HEK293 (cell line): Measurements from ENCODE around the gene RPS6KB2.

Experiments
- BCL11A ChIP-seq: fragments of 450-650 bp; formaldehyde crosslinking; IDR thresholded peaks from 2 replicates; pipeline ENCODE4 v1.5.1; 2016; ENCODE audit warnings: low read depth, missing biosample characterization, missing genetic modification characterization
- GFI1B ChIP-seq: fragments of 450-650 bp; formaldehyde crosslinking; IDR thresholded peaks from 2 replicates; pipeline ENCODE4 v1.5.1; 2016; ENCODE audit warnings: missing biosample characterization, missing genetic modification characterization
- KLF1 ChIP-seq: fragments of 450-650 bp; formaldehyde crosslinking; IDR thresholded peaks from 2 replicates; pipeline ENCODE4 v1.5.1; 2016; ENCODE audit warnings: missing biosample characterization, missing genetic modification characterization
- PRDM1 ChIP-seq: fragments of 450-650 bp; formaldehyde crosslinking; IDR thresholded peaks from 2 replicates; pipeline ENCODE4; 2016; ENCODE audit warnings: missing biosample characterization, missing genetic modification characterization
- PRDM10 ChIP-seq: fragments of 450-650 bp; formaldehyde crosslinking; IDR thresholded peaks from 2 replicates; pipeline ENCODE4 v1.5.1; 2016; ENCODE audit warnings: missing biosample characterization, missing genetic modification characterization
- ZNF23 ChIP-seq: fragments of 450-650 bp; formaldehyde crosslinking; IDR thresholded peaks from 2 replicates; pipeline ENCODE4 v1.5.1; 2016; ENCODE audit warnings: missing biosample characterization, missing genetic modification characterization, borderline replicate concordance
- ZNF311 ChIP-seq: fragments of 450-650 bp; formaldehyde crosslinking; IDR thresholded peaks from 2 replicates; pipeline ENCODE4 v1.5.1; 2017; ENCODE audit warnings: missing biosample characterization, missing genetic modification characterization, borderline replicate concordance
- ZNF501 ChIP-seq: fragments of 450-650 bp; formaldehyde crosslinking; IDR thresholded peaks from 2 replicates; pipeline ENCODE4 v1.5.1; 2016; ENCODE audit warnings: missing biosample characterization, missing genetic modification characterization
- TF ChIP-seq, protein P1 (sequence below): fragments of 450-650 bp; formaldehyde crosslinking; IDR thresholded peaks from 2 replicates; pipeline ENCODE4 v1.5.1; 2016; ENCODE audit warnings: missing biosample characterization, missing genetic modification characterization

- TF ChIP-seq, protein P1, sequence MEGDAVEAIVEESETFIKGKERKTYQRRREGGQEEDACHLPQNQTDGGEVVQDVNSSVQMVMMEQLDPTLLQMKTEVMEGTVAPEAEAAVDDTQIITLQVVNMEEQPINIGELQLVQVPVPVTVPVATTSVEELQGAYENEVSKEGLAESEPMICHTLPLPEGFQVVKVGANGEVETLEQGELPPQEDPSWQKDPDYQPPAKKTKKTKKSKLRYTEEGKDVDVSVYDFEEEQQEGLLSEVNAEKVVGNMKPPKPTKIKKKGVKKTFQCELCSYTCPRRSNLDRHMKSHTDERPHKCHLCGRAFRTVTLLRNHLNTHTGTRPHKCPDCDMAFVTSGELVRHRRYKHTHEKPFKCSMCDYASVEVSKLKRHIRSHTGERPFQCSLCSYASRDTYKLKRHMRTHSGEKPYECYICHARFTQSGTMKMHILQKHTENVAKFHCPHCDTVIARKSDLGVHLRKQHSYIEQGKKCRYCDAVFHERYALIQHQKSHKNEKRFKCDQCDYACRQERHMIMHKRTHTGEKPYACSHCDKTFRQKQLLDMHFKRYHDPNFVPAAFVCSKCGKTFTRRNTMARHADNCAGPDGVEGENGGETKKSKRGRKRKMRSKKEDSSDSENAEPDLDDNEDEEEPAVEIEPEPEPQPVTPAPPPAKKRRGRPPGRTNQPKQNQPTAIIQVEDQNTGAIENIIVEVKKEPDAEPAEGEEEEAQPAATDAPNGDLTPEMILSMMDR (tag by site-specific recombination): no peak
- TF ChIP-seq PRDM10 (tag by site-specific recombination): no peak
- TF ChIP-seq KLF1: no peak
- no peak for TF ChIP-seq GFI1B (tag by site-specific recombination)
- no peak for TF ChIP-seq ZNF23 (tag by site-specific recombination)
- no peak for TF ChIP-seq BCL11A
- TF ChIP-seq PRDM1: no peak
- no peak for TF ChIP-seq ZNF501
- no peak for TF ChIP-seq ZNF311 (tag by site-specific recombination)
These were observed 8.1 kb upstream of the RPS6KB2 start for GRCh38 chr11:67420147-67420645.
